Suprapubic skin (tissue), 4 donors: ENCODE results near the gene RRAD.

Experiments used
- CTCF ChIP-seq, 2 donors: fragments of 200-600 bp in 1 of 2; fragments of 450-650 bp in 1 of 2; sonication (generic) in 1 of 2; IDR thresholded peaks; one replicate each; pipeline ENCODE4 v1.5.1; 2016 to 2019; ENCODE audit warnings: antibody characterized with exemption in 2 of 2, mild to moderate bottlenecking in 1 of 2, moderate library complexity in 1 of 2
- EP300 ChIP-seq: sonication (generic); formaldehyde crosslinking; IDR thresholded peaks from one replicate; pipeline ENCODE4 v1.6.1; 2017; ENCODE audit warnings: antibody characterized with exemption
- POLR2A ChIP-seq, 2 donors: fragments of 450-650 bp; IDR thresholded peaks; one replicate each; pipeline ENCODE4 v1.6.1; 2017; ENCODE audit warnings: antibody characterized with exemption in 2 of 2, mild to moderate bottlenecking in 2 of 2, moderate library complexity in 2 of 2
- POLR2AphosphoS5 ChIP-seq, 3 donors: sonication (generic); formaldehyde crosslinking; IDR thresholded peaks; one replicate each; pipeline ENCODE4 v1.6.1; 2017; ENCODE audit warnings: antibody characterized with exemption in 3 of 3

DNA sequence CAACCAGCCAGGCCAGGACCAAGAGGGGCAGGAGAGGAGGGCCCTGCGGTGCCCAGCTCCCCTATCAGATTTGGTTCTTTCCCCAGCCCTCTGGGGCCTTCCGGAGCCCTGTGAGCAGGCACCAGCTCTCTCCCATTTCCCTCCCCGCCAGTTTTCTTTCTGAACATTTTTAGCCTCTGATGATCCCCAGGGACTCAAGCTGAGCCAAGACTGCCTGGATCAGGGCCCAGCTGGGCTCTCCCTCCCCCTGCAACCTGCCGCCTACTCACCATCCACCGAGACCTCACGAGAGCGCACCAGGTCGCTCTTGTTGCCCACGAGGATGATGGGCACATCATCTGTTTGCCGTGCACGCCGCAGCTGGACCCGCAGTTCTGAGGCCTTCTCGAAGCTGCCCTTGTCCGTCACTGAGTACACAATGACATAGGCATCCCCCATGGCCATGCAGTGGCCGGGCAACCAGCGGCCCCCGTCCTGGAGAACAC, 2.0 kb downstream of the RRAD start:
- TF ChIP-seq CTCF (IDR thresholded peaks at IDR 0.05) (no peak), POLR2A (IDR thresholded peaks at IDR 0.05) (no peak), EP300 (no peak), POLR2AphosphoS5 (IDR thresholded peaks at IDR 0.05) (no peak)
